A549 (cell line): ENCODE measurements around the gene SLC25A3.

Experiments
- HOXA7 ChIP-seq: fragments of 250-450 bp; sonication (Bioruptor Pico); IDR thresholded peaks from 2 replicates; pipeline ENCODE4 v1.5.0; 2020; ENCODE audit warnings: mild to moderate bottlenecking, moderate library complexity
- TF ChIP-seq, protein P1 (sequence below): fragments of >200 bp; sonication (Bioruptor Twin); formaldehyde crosslinking; IDR thresholded peaks from 3 replicates; pipeline ENCODE4 v1.5.1; 2016

DNA sequence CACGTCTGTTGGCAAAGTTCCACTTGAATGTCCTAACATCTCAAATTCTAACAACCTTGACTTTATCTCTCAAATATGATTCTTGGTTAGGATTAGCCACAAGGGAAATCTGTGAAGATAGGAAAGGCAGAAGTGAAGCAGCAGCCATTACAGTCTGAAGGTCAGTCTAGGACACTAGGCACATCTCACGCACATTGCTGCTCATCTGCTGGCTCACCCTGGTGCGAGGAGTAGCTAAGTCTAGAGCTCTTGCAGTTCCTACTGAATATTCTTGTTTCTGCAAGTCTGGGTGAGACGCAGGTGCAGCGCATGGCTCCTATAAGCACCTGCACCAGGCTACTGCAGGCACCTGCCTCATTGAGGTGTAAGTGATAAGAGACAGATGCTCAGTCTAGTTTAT lies 6.4 kb upstream of the SLC25A3 start:
- TF ChIP-seq HOXA7 (CRISPR knock-in tag) = no peak
- TF ChIP-seq, protein P1, sequence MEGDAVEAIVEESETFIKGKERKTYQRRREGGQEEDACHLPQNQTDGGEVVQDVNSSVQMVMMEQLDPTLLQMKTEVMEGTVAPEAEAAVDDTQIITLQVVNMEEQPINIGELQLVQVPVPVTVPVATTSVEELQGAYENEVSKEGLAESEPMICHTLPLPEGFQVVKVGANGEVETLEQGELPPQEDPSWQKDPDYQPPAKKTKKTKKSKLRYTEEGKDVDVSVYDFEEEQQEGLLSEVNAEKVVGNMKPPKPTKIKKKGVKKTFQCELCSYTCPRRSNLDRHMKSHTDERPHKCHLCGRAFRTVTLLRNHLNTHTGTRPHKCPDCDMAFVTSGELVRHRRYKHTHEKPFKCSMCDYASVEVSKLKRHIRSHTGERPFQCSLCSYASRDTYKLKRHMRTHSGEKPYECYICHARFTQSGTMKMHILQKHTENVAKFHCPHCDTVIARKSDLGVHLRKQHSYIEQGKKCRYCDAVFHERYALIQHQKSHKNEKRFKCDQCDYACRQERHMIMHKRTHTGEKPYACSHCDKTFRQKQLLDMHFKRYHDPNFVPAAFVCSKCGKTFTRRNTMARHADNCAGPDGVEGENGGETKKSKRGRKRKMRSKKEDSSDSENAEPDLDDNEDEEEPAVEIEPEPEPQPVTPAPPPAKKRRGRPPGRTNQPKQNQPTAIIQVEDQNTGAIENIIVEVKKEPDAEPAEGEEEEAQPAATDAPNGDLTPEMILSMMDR = no peak
